ENCODE measurements around the gene NRXN2.
"Not testable (repeated sequence)": the region's sequence is repeated elsewhere in the genome, so short reads cannot be mapped to it uniquely, and the experiment has no call there.

The NRXN2 gene

GRCh38 chr11:64569300-64569970, 153.6 kb downstream of the NRXN2 start:
- no peak for DNase-seq (ENCODE audit: low read depth in 2 of 3, low spot score in 2 of 3)

GRCh38 chr11:64568584-64569140, 154.3 kb downstream of the NRXN2 start:
- DNase-seq (ENCODE audit: low read depth in 2 of 3, low spot score in 2 of 3): no peak

- no peak for DNase-seq (ENCODE audit: low read depth in 2 of 3, low spot score in 2 of 3)
Measured at GRCh38 chr11:64568041-64568571, 154.9 kb downstream of the NRXN2 start.

GRCh38 chr11:64566915-64567891, 155.8 kb downstream of the NRXN2 start:
- no peak for DNase-seq (ENCODE audit: low read depth in 2 of 3, low spot score in 2 of 3)

GRCh38 chr11:64566042-64566914, 156.7 kb downstream of the NRXN2 start:
- no peak for DNase-seq (ENCODE audit: low read depth in 2 of 3, low spot score in 2 of 3)

GRCh38 chr11:64564947-64565889, 157.8 kb downstream of the NRXN2 start:
- no peak for DNase-seq (ENCODE audit: low read depth in 2 of 3, low spot score in 2 of 3)

GRCh38 chr11:64564419-64564818, 158.6 kb downstream of the NRXN2 start:
- DNase-seq (ENCODE audit: low read depth in 2 of 3, low spot score in 2 of 3): no peak

- no peak for DNase-seq (ENCODE audit: low read depth in 2 of 3, low spot score in 2 of 3)
Measured at GRCh38 chr11:64563966-64564365, 159.0 kb downstream of the NRXN2 start.

- no peak for DNase-seq (ENCODE audit: low read depth in 2 of 3, low spot score in 2 of 3)
Measured at GRCh38 chr11:64562723-64563351, 160.2 kb downstream of the NRXN2 start.

GRCh38 chr11:64561984-64562722, 160.8 kb downstream of the NRXN2 start:
- no peak for DNase-seq (ENCODE audit: low read depth in 2 of 3, low spot score in 2 of 3)

GRCh38 chr11:64561429-64561828, 161.6 kb downstream of the NRXN2 start:
- not testable (repeated sequence) for DNase-seq (ENCODE audit: low read depth in 2 of 3, low spot score in 2 of 3)

GRCh38 chr11:64560941-64561340, 162.1 kb downstream of the NRXN2 start:
- DNase-seq (ENCODE audit: low read depth in 2 of 3, low spot score in 2 of 3): no peak

- no peak for DNase-seq (ENCODE audit: low read depth in 2 of 3, low spot score in 2 of 3)
Measured at GRCh38 chr11:64560139-64560771, 162.7 kb downstream of the NRXN2 start.

GRCh38 chr11:64559351-64560138, 163.5 kb downstream of the NRXN2 start:
- DNase-seq (ENCODE audit: low read depth in 2 of 3, low spot score in 2 of 3): no peak

- DNase-seq (ENCODE audit: low read depth in 2 of 3, low spot score in 2 of 3): no peak
Measured at GRCh38 chr11:64558869-64559268, 164.1 kb downstream of the NRXN2 start.

- no peak for DNase-seq (ENCODE audit: low read depth in 2 of 3, low spot score in 2 of 3)
Measured at GRCh38 chr11:64558065-64558745, 164.8 kb downstream of the NRXN2 start.

Measured in activated CD8-positive, alpha-beta memory T cell treated with anti-CD3 and anti-CD28 coated beads for 48 hours (primary cell).